Ecto neural progenitor cell (in vitro differentiated cells): ENCODE data around the gene ABCC8.

Experiments used
- DNase-seq: peaks from one replicate; pipeline ENCODE4 v3.0.0-alpha.2; 2018; ENCODE audit warnings: low spot score

ABCC8 gene

DNA sequence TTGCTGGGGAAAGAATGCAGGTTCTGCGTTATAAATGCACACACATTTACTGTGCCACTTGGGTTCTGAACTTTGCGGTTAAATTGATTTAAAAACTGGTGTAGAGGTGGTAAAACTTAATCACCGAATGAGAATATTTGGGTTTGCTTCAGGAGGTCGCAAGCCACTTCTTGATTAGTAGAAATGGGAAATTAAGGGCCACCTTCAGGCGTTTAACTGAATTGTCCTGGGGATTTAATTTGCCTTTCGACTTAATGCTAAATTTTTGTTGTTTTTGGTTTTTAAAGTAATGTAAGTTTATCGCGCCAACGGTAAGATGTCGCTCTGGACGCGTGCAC, 125.5 kb downstream of the ABCC8 start:
- DNase-seq = no peak

DNA sequence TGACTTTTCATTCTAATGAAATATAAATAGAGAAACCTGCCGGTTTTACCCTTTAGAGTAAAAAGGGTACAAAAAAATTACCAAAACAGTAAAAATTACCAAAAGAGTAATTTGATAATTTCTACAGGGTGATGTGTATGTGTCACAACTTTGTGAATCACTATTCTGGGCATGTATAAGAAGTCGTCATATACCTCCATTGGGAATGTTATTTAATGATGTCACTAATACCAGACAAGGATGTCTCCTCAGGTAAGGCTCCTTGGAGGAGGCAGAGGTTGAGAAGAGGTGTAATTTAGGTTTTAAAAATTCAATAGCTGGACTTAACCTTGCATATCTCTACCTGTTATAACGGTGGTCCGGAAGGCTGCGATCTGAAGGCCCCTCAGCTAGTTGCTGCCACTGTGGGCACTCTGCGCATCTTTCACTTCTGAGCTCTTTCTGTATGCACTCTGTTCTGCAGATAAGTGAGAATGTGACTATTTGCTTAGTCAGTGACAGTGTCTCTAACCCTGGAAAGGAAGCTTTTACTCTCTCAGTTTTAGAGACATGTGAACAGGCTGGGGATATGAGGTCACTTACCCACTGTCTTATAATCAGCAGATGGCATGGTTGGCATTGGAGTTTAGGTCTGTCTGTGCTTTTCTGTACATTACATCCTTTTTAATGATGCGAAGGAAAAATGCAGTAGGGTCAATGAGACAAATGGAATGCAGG, 126.0 kb downstream of the ABCC8 start:
- DNase-seq = no peak

DNA sequence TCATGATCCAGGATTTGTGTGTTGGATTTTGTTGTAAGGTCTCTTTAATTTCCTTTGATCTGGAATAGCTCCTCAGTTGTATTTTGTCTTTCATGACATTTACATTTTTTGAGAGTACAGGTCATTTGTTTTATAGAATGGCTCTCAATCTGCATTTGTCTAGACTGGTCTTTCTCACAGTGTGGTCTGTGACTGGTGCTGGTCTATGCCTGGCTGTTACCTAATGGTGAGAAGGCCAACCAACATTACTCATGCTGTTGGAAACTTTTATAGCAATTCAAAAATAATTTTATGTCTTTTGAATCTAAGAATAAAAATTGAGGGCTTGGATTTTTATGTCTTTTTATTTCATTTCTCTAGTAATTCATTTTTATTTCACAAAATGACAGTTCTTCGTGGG, 129.0 kb downstream of the ABCC8 start:
- DNase-seq = no peak

DNA sequence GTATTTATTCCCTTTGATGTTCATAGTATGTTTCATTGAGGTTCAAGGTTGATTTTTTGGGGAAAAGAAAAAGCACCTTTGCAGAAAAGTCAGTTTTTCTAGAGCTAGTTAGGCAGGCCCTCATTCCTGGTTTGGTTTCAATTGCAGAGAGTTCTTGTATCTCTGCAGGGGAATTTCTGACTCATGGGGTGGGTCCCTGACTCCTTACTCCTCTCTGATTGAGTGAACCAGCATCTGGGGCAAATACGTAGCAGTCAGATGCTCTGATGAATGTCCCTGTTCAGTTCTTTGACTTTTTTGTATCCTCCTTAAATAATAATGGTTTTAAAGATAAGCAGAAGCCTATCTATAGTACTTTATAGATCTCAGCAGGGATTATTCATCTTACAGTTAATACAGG, 132.7 kb downstream of the ABCC8 start:
- DNase-seq = no peak

DNA sequence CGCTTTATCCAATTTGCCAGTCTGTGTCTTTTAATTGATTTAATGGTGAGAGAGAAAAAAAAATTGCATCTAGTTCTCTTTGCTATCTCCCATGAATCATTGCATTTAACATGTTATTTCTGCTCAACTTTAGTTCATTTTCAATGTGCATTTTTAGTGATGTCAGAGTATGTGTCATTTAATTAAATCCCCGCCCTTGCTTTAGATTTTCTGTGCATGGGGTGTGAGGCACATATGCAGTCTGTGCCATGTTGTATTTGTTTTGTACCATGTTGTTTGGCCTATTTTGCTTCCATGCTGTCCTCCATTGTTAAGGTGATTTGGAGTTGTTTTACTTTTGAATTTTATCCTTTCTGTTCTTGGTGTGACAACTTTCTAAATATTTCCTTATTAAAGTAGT, 133.4 kb downstream of the ABCC8 start:
- no peak for DNase-seq
